Measurements from ENCODE around the gene REL.

DNA sequence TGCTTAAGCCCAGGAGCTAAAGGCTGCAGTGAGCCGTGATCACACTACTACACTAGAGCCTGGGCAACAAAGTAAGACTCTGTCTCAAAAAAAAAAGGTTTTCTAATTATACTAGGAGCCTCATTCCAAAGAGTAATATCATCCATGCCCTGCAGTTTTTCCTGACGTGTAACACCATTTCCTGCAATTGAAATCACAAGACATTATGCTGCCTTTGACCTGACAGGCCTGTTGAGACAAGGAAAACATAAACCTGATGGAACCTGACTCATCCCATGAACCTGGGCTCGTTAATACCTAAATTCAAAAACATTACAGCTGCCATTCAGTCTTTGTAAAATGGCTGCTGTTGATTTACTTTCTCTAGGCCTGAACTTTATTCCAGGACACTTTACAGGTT lies 77.4 kb downstream of the REL start:
- TF ChIP-seq FOXM1 (IDR thresholded peaks at IDR 0.05; ENCODE audit: low read depth) (no peak), TAF1 (IDR thresholded peaks at IDR 0.05; ENCODE audit: borderline replicate concordance, low read depth, low read length) (no peak), SIN3A (IDR thresholded peaks at IDR 0.05; ENCODE audit: borderline replicate concordance, low read depth, low read length) (no peak), FOSL2 (IDR thresholded peaks at IDR 0.05; ENCODE audit: borderline replicate concordance, low read depth) (peak; percentile 22; the same call in 1 of the 2 replicates), GABPA (IDR thresholded peaks at IDR 0.05; ENCODE audit: low read depth) (no peak), NRF1 (IDR thresholded peaks at IDR 0.05; ENCODE audit: low read depth, low read length) (no peak), RFX5 (IDR thresholded peaks at IDR 0.05; ENCODE audit: low read length) (no peak), SMC3 (IDR thresholded peaks at IDR 0.05; ENCODE audit: low read depth, low read length) (no peak), YY1 (IDR thresholded peaks at IDR 0.05; ENCODE audit: low read depth) (no peak)
- TF ChIP-seq, protein P1, sequence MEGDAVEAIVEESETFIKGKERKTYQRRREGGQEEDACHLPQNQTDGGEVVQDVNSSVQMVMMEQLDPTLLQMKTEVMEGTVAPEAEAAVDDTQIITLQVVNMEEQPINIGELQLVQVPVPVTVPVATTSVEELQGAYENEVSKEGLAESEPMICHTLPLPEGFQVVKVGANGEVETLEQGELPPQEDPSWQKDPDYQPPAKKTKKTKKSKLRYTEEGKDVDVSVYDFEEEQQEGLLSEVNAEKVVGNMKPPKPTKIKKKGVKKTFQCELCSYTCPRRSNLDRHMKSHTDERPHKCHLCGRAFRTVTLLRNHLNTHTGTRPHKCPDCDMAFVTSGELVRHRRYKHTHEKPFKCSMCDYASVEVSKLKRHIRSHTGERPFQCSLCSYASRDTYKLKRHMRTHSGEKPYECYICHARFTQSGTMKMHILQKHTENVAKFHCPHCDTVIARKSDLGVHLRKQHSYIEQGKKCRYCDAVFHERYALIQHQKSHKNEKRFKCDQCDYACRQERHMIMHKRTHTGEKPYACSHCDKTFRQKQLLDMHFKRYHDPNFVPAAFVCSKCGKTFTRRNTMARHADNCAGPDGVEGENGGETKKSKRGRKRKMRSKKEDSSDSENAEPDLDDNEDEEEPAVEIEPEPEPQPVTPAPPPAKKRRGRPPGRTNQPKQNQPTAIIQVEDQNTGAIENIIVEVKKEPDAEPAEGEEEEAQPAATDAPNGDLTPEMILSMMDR (IDR thresholded peaks at IDR 0.05), result no peak
- TF ChIP-seq, protein P2, sequence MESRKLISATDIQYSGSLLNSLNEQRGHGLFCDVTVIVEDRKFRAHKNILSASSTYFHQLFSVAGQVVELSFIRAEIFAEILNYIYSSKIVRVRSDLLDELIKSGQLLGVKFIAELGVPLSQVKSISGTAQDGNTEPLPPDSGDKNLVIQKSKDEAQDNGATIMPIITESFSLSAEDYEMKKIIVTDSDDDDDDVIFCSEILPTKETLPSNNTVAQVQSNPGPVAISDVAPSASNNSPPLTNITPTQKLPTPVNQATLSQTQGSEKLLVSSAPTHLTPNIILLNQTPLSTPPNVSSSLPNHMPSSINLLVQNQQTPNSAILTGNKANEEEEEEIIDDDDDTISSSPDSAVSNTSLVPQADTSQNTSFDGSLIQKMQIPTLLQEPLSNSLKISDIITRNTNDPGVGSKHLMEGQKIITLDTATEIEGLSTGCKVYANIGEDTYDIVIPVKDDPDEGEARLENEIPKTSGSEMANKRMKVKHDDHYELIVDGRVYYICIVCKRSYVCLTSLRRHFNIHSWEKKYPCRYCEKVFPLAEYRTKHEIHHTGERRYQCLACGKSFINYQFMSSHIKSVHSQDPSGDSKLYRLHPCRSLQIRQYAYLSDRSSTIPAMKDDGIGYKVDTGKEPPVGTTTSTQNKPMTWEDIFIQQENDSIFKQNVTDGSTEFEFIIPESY (IDR thresholded peaks at IDR 0.05; ENCODE audit: borderline replicate concordance, low read depth), result no peak
- TF ChIP-seq, protein P3, sequence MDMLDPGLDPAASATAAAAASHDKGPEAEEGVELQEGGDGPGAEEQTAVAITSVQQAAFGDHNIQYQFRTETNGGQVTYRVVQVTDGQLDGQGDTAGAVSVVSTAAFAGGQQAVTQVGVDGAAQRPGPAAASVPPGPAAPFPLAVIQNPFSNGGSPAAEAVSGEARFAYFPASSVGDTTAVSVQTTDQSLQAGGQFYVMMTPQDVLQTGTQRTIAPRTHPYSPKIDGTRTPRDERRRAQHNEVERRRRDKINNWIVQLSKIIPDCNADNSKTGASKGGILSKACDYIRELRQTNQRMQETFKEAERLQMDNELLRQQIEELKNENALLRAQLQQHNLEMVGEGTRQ (IDR thresholded peaks at IDR 0.05; ENCODE audit: borderline replicate concordance, low read depth, low read length), result no peak

Data from SK-N-SH (cell line).